ENCODE results near the gene HSFX2.
"Not testable (repeated sequence)": the region's sequence is repeated elsewhere in the genome, so short reads cannot be mapped to it uniquely, and the experiment has no call there.

DNA sequence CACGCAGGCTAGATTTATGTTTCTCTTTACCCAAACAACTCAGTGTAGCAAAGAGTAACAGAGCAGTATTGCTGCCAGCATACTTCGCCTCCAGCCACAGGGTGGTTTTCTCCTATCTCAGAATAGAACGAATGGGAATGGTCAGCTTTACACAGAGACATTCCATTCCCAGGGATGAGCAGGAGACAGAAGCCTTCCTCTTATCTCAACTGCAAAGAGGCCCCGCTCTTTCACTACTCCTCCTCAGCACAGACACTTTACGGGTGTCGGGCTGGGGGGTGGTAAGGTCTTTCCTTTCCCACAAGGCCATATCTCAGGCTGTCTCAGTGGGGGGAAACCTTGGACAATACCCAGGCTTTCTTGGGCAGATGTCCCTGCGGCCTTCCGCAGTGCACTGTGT is 31.7 kb upstream of the HSFX2 start:
- TF ChIP-seq, protein P1, sequence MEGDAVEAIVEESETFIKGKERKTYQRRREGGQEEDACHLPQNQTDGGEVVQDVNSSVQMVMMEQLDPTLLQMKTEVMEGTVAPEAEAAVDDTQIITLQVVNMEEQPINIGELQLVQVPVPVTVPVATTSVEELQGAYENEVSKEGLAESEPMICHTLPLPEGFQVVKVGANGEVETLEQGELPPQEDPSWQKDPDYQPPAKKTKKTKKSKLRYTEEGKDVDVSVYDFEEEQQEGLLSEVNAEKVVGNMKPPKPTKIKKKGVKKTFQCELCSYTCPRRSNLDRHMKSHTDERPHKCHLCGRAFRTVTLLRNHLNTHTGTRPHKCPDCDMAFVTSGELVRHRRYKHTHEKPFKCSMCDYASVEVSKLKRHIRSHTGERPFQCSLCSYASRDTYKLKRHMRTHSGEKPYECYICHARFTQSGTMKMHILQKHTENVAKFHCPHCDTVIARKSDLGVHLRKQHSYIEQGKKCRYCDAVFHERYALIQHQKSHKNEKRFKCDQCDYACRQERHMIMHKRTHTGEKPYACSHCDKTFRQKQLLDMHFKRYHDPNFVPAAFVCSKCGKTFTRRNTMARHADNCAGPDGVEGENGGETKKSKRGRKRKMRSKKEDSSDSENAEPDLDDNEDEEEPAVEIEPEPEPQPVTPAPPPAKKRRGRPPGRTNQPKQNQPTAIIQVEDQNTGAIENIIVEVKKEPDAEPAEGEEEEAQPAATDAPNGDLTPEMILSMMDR (IDR thresholded peaks at IDR 0.05) = not testable (repeated sequence)
- not testable (repeated sequence) for TF ChIP-seq TCF7L2 (IDR thresholded peaks at IDR 0.05; ENCODE audit: low read depth, low read length)

Measured in Panc1 (cell line).